H1 (cell line): ENCODE results near the gene EPB41L2. TPM values are rescaled to one million over a fixed set of nuclear protein-coding genes. Genes with fewer than 3 reads are reported as not detected.

Experiments used
- CHD7 ChIP-seq: fragments of 300-600 bp; sonication (generic); IDR thresholded peaks from 2 replicates; pipeline ENCODE4 v1.7.1; 2012; ENCODE audit warnings: low read length, moderate library complexity, mild to moderate bottlenecking, inconsistent platforms; ENCODE audit not compliant: insufficient replicate concordance
- polyA plus RNA-seq, 7 experiments: library from polyadenylated mRNA; depleted of rRNA in 3 of 7; stranded (reverse) in 5 of 7; unstranded in 2 of 7; fragments of >200 nt in 5 of 7; fragments of 200-250 nt in 2 of 7; gene quantifications; 1 replicate in 5 of 7; 2 replicates in 1 of 7; 4 replicates in 1 of 7; pipeline versions ENCODE4 v1.2.1 to v1.2.3, GENCODE V29; 2011 to 2013; ENCODE audit warnings: missing spikeins in 2 of 7, mixed read lengths in 2 of 7
- total RNA-seq: library from RNA; stranded (reverse); fragmentation: NEBNext Ultra II Directional; extraction: Animal tissue kit (Norgen Biotek cat#: 25700); gene quantifications from 2 replicates; pipeline ENCODE4 v1.2.1, GENCODE V29; 2021

EPB41L2 gene
- total and polyA plus RNA-seq, 2 of the 8 experiments (the other 6 are each of a cell fraction or from before 2014, with no cell fraction given) = 22.5 to 123 TPM

GRCh38 chr6:130840050-130840449 lies 223.0 kb downstream of the EPB41L2 start (continued):
- no peak for TF ChIP-seq CHD7
